ENCODE measurements around the gene UBXN6.

UBXN6 gene

GRCh38 chr19:4457654-4458395 lies at the start of gene UBXN6:
TSS of gene UBXN6 (minus strand) at chr19:4457794. CDS start at chr19:4457697, 97 bp downstream.
- peak; percentile 97 for DNase-seq

GRCh38 chr19:4507150-4507452 lies 49.5 kb upstream of the UBXN6 start:
- no peak for DNase-seq

- DNase-seq: no peak
Observed at GRCh38 chr19:4506449-4507149, 49.0 kb upstream of the UBXN6 start.

- no peak for DNase-seq
Observed at GRCh38 chr19:4505570-4506448, 48.2 kb upstream of the UBXN6 start.

- DNase-seq: no peak
Observed at GRCh38 chr19:4504891-4505569, 47.4 kb upstream of the UBXN6 start.

GRCh38 chr19:4504297-4504701 lies 46.7 kb upstream of the UBXN6 start:
- no peak for DNase-seq

GRCh38 chr19:4503825-4504170 lies 46.2 kb upstream of the UBXN6 start:
- no peak for DNase-seq

- DNase-seq: no peak
Observed at GRCh38 chr19:4503132-4503824, 45.7 kb upstream of the UBXN6 start.

GRCh38 chr19:4502282-4503131 lies 44.9 kb upstream of the UBXN6 start:
- DNase-seq: no peak

- no peak for DNase-seq
Observed at GRCh38 chr19:4501691-4502090, 44.1 kb upstream of the UBXN6 start.

- DNase-seq: no peak
Observed at GRCh38 chr19:4500841-4501591, 43.4 kb upstream of the UBXN6 start.

GRCh38 chr19:4499855-4500254 lies 42.3 kb upstream of the UBXN6 start:
- DNase-seq: no peak

- DNase-seq: no peak
Observed at GRCh38 chr19:4499318-4499717, 41.7 kb upstream of the UBXN6 start.

GRCh38 chr19:4498694-4499093 lies 41.1 kb upstream of the UBXN6 start:
- no peak for DNase-seq

- no peak for DNase-seq
Observed at GRCh38 chr19:4497770-4498389, 40.3 kb upstream of the UBXN6 start.

GRCh38 chr19:4496304-4496703 lies 38.7 kb upstream of the UBXN6 start:
- DNase-seq: no peak

- no peak for DNase-seq
Observed at GRCh38 chr19:4495471-4495870, 37.9 kb upstream of the UBXN6 start.

- DNase-seq: no peak
Observed at GRCh38 chr19:4494691-4495064, 37.1 kb upstream of the UBXN6 start.

GRCh38 chr19:4493929-4494690 lies 36.5 kb upstream of the UBXN6 start:
- DNase-seq: no peak

Data from amniotic stem cell (primary cell).